GM21528 (cell line): Measurements from ENCODE around the gene ZNF280B.
"Not testable (repeated sequence)": the region's sequence is repeated elsewhere in the genome, so short reads cannot be mapped to it uniquely, and the experiment has no call there.

Experiments
- ATAC-seq: cut with Tn5 transposase; IDR thresholded peaks from one replicate; pipeline ENCODE4 v1.9.1; 2021; ENCODE audit warnings: mild to moderate bottlenecking, moderate library complexity; ENCODE audit not compliant: unreplicated experiment, low FRiP score

ZNF280B gene

DNA sequence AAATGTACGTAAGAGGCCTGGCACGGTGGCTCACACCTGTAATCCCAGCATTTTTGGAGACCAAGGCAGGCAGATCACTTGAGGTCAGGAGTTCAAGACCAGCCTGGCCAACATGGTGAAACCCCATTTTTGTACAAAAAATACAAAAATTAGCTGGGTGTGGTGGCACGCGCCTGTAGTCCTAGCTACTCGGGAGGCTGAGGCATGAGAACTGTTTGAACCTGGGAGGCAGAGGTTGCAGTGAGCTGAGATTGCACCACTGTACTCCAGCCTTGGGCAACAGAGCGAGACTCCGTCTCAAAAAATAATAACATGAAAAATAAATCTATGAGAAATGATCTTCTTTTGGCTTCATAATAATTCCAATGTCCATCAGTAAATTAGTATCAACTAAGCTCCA, 2.3 kb upstream of the ZNF280B start:
- not testable (repeated sequence) for ATAC-seq

DNA sequence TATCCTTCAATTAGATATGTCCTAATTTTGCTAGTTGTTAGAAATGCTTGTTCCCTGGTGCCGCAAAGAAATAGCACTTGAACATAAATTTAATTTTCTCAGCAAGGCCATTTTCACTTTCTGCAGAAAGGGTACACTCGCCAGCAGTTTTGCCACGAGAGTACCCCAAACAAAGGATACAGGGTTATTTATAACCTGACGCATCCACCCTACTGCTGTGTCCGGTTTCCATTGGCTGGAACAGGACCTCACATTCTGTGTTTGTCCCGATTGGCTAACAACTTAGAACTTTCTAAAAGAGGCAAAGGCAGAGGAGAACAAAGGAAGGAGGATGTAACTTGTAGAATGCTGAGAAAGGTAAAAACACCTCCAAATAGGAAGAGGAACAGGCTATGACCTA, 1.4 kb upstream of the ZNF280B start:
- not testable (repeated sequence) for ATAC-seq

DNA sequence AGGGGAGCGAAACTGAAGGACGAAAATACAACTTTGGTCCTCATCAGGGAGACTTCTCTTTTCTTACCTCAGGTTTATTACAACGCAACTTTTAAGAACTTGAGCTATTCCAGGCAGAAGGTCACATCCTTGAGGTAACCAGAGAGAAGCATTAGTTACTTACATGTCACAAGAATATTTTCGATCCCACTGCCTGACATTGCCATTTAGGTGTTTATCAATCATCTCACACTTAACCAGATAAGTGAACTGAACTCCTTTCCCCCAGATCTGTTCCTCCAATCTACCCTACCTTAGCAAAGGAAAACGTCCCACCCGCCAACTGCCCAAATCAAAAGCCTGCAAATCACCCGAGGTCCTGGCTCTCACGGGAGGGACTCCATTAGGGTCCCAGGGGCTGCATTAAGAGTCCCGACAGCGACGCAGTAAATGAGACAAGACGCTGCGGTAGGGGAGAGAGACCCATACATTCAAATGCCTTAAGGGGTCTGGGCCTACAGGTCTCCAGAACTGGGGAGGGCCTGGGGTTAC, 734 bp downstream of the ZNF280B start:
- no peak for ATAC-seq

DNA sequence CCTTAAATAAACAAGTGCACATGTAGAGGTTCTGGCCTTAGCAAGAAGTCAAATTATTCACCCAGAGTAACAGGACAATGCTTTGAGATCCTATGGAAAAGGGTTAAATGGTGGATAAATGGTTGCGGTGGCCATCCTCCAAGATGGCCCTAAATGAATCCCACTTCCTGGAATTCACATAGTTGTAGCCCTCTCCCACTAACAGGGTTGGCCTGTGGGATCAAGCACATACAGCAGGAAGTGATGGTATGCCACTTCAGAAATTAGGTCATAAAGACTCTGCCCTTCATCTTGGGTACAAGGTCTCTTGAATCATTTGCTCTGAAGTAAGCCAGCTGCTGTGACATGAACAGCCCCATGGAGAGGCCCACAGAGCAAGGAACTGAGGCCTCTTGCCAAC, 1.8 kb downstream of the ZNF280B start:
- no peak for ATAC-seq

DNA sequence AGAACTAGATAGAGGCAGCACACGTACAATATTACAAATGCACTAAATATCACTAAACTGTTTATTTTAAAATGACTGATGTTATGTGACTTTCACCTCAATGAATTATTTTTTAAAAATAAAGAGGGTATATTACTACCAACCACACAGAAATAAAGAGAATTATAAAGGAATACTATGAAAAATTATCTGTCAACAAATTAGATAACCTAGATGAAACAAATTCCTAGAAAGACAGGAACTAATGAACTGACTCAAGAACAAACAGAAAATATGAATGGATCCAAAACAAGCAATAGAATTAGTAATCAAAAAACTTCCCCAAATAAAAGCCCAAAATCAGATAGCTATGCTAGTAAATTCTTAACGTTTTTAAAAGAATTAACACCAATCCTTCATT, 10.3 kb downstream of the ZNF280B start:
- ATAC-seq = no peak

DNA sequence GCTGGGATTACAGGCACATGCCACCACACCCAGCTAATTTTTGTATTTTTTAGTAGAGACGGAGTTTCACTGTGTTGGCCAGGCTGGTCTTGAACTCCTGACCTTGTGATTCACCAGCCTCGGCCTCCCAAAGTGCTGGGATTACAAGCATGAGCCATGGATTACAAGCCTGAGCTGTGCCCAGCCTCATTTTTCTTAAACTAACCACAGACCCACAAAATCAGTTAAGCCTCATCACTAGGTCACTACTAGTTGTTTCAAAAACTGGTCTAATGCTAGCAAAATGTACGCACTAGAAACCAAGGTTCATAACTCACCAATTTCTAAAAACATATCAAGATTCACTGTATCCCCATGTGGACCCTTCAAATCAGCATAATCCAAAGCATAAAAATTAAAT, 17.0 kb downstream of the ZNF280B start:
- ATAC-seq = not testable (repeated sequence)

DNA sequence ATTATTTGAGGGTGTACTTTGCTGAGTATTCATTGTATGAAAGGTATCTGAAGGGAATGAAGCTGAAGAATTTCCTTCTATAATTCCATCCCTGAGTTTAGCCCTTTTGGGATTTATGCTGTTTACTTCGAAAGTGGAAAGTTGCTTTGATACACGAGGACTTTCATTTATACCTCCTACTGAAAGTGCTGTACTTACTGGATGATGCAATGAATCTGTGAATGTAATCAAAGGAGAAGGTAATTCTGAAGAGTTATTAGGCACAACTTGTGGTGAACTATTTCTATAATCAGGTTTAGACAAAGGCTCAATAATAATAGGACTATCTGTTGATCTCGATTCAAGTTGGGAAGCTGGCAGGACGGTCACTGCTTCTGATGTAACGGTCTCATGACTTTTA, 19.8 kb downstream of the ZNF280B start:
- no peak for ATAC-seq

DNA sequence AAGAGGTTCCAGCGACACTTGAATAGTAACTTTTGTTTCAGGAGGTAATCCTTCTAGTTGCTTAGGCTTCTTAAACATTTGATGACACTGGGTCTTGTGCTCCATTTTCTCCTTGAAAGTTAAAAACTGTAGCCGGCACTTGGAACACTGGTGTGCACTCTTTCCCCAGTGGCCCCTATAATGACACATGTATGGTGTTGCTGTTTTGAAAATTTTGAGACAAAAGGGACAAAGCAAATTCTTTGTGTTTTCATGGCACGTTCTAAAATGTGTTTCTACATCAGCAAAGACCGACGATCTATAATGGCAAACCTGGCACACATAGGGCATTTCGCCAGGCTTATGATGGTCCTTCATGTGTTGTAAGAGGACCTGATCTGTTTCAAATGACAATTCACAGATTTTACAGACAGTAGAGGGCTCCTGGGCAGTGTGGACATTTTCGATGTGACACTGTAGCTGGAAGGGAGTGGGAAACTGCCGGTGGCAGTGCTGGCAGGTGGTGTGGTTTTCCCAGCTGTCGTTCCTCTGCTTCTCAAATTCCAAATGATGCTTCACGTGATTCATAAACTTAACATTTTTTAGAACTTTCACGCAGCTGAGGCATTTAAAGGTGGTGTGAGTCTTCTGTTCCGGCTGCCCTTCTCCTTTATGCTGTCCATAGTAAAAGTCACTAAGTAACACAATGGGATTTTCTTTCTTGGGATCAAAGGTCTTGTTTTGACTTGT, 20.5 kb downstream of the ZNF280B start:
- no peak for ATAC-seq

DNA sequence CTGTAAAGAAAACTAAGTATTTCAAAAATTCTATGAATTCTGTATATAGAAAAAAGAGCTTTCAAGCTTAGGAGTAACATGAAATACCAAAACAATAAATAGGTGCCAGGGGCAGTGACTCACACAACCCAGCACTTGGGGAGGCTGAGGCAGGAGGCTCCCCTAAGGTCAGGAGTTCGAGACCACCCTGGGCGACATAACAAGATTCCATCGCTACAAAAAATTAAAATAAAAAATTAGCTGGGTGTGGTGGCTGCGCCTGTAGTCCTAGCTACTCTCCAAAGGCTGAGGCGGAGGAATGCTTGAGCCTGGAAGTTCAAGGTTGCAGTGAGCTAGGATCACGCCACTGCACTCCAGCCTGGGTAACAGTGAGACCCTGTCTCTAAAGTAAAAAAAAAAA, 21.5 kb downstream of the ZNF280B start:
- ATAC-seq = no peak

DNA sequence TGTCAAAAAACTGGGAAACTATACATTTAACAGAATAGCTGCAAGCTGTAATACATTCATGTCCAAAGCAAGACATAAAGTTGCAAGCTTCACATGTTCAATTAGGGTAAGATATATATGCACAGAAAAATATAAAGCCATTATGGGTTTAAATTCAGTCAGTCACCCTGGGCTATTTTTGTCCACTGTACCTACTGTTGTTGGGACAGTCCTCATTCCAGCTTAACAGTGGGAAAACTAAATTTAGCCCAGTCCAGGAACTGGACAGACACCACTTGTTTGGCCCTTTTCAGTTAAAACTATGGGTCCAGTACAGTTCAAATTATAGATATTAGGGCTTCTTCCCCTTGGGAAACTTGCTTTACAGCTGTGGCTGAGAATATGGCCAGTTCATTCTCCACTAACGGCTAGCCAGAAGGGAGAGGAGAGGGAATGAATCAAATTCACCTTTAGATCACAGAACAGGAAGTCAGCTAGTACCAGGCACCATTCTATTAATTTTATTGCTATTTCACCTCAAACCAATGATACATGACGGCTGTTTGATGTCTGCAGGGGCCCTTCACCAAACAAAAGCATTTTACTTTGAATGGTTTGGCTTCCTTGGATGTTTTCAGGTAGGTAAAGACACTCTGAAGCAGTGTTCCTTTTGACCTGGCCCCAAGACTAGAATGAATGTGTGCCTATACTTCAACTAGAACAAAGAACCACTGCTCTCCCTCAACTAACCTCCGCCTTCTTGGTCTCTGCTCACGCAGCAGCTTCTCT, 22.2 kb downstream of the ZNF280B start:
- no peak for ATAC-seq

DNA sequence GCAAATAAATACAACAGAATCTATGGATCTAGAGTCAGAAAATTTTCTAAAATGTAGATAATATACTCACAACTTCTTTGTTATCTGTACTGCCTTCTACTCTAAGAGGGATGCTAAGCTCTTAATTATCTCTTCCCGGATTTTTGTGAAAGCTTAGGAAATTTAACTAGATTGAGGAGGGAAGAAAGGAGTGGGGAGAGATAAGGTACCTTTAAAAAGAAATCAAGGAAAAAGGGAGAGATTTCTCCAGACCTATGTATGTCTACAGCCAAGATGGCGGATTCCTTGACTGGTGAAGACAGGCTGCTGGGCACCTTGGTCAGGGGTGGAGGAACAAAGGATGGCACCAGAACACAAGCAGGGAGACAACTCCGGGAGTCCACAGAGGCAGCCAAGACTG, 23.0 kb downstream of the ZNF280B start:
- ATAC-seq = no peak

DNA sequence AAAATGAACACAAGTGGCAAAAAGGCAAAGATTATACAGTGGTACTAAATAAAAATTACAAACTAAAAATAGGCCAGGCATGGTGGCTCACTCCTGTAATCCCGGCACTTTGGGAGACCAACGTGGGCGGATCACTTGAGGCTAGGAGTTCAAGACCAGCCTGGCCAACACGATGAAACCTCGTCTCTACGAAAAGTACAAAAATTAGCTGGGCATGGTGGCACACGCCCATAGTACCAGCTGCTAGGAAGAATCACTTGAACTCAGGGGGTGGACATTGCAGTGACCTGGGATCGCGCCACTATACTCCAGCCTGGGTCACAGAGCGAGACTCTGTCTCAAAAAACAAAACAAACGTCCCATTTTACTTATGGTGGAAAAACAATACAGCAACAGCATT, 24.5 kb downstream of the ZNF280B start:
- no peak for ATAC-seq

DNA sequence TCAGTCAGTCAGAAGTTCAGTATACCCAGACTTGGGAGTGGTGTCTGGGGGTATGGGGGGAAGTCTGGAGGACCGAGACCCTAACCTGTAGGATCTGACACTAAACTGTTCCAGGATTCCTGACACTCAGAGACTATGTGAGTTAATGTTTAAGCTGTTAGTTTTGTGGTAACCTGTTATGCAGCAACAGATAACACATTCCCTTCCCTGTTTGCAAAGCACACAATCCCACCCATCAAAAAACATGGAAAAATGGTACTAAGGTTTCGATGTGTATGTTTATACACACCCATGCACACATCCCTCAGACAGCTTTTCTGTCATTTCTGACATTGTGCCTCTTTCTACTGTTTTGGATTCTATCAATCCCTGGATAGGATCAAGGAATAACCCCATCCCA, 27.6 kb downstream of the ZNF280B start:
- ATAC-seq = no peak

DNA sequence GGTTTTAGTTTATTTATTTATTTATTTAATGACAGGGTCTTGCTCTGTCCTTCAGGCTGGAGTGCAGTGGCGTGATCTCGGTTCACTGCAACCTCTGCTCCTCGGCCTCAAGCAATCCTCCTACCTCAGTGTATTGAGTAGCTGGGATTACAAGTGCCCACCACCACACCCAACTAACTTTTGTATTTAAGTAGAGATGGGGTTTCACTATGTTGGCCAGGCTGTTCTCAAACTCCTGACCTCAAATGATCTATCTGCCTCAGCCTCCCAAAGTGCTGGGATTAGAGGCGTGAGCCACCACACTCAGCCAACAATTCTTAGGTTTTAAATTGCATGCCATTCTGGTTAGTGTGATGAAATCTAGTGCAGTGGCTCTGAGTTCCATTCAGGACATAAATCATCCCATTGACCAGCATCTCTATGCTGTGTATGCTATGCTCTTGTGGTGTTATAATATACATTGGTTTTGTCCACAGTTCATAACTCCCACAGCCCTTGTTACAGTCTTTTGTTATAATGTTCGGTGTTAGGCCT, 28.5 kb downstream of the ZNF280B start:
- ATAC-seq = no peak

DNA sequence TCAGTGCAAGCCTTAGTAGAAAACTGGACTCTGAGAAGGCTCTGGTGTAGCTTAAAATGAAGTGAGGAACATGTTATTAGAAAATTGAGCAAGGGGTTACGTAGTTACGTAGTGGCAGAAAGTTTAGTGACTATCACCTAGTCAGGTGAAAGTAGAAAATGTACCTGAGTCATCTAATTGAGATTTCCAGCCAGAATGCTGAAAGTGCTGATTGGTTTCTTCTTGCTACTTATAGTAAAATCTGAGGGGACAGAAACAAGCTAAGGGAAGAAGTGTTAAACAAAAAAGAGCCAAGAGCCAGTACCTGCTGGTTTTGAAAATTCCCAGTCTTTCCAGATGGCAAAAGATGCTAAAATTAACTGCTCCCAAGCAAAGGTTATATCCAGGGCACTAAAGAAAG, 29.4 kb downstream of the ZNF280B start:
- no peak for ATAC-seq

DNA sequence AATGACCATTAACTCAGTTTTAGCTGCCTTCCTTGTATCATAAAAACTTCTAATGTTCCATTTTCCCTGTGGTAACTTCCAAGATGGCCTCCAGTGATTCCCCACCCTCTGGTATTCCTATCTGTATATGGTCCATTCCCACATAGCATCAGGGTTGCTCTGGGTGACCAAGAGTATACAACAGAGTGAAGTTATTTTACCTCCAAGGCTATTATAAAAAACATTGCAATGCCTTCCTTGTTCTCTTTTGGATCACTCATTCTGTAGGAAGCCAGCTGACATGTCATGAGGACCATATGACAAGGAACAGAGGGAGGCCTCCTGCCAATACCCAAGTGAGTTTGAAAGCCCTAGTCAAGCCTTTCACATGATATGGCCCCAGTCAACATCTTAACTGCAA, 30.1 kb downstream of the ZNF280B start:
- no peak for ATAC-seq

DNA sequence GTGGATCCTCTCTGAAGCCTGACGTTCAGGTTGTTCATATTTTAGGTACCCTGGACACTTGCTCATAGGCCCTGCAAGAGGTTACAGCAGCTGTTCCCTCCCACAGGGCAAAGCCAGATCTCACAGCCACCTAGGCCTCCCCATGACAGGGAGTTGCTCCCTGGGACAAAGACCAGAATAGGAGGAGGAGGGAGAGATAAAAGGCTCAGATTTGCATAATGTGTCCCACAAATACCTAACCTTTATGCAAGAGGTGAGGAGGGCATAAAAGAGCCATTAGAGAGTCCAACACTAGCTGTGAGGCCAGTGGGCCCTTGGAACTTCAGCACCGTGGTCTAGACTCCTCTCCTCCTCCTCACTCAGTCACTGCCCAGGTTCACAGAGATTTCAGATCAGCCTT, 33.8 kb downstream of the ZNF280B start:
- no peak for ATAC-seq

DNA sequence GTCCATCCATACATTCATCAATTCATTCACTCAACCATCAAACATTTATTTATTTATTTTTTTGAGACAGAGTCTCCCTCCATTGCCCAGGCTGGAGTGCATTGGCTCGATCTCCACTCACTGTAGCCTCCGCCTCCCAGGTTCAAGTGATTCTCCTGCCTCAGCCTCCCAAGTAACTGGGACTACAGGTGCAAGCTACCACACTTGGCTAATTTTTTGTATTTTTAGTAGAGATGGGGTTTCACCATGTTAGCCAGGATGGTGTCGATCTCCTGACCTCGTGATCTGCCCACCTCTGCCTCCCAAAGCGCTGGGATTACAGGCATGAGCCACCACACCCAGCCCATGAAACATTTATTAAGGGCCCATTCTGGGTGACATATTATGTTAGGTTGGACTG, 37.4 kb downstream of the ZNF280B start:
- ATAC-seq = not testable (repeated sequence)

DNA sequence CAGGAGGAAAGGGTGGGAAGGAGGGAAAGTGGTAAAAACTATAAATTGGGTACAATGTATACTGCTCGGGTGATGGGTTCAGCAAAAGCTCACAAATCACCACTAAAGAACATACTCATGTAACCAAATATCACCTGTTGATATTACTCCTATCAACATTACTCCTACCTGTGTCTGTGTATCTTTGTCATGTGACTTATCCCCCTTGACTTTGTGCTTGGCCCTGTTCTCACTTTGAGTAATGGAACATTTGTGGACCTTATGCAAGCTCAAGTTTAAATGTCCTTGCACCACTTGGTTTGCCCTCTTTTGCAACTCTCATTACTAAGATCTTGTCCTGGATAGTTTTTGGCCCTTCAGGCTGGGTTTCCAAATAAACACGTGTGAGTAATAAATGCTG, 39.0 kb downstream of the ZNF280B start:
- no peak for ATAC-seq

DNA sequence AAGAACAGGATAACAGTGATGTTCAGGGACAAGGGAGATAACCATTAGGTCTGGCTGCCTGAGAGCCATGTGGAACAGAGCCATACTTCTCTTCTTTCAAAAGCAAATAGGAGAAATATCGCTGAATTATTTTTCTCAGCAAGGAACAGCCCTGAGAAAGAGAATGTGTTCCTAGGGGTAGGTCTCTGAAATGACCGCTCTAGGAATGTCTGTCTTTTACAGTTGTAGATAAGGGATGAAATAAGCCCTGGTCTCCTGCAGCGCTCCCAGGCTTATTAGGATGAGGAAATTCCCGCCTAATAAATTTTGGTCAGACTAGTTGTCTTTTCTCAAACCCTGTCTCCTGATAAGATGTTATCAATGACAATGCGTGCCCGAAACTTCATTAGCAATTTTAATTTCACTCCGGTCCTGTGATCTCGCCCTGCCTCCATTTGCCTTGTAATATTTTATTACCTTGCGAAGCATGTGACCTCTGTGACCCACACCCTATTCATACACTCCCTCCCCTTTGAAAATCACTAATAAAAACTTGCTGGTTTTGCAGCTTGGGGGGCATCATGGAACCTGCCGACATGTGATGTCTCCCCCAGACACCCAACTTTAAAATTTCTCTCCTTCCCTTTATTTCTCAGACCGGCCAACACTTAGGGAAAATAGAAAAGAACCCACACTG, 39.6 kb downstream of the ZNF280B start:
- not testable (repeated sequence) for ATAC-seq

DNA sequence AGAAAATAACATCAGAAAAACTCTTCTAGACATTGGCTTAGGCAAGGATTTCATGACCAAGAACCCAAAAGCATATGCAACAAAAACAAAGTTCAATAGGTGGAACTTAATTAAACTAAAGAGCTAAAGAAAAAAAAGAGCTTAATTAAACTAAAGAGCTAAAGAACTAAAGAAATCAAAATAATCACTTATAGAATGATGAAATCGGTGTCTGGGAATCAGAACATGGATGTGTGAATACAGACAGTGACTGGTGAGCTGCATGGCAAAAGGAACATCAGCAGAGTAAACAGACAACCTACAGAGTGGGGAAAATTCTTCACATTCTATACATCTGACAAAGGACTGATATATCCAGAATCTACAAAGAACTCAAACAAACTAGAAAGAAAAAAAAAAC, 41.4 kb downstream of the ZNF280B start:
- ATAC-seq = no peak
